Endothelial cell of umbilical vein (primary cell): Measurements from ENCODE around the gene SLC13A1. TPM values are rescaled to one million over a fixed set of nuclear protein-coding genes. Genes with fewer than 3 reads are reported as not detected.

Source experiments
- BruUV-seq: library from RNA; stranded (reverse); fragments of 400-500 nt; replicated peaks from 2 replicates; lab custom pipeline; 2021; lab: Mats Ljungman, UMichigan
- CTCF ChIA-PET: fragments of 300-600, 350-600 bp; sonication (Branson Sonifier 250); formaldehyde crosslinking; loops from one replicate; lab custom pipeline; 2021; ENCODE audit warnings: antibody characterized with exemption, inconsistent platforms; lab: Charles Lee
- POLR2A ChIA-PET: fragments of 300-600, 350-600 bp; sonication (Branson Sonifier 250); formaldehyde crosslinking; loops from one replicate; lab custom pipeline; 2021; ENCODE audit warnings: antibody characterized with exemption, inconsistent platforms; lab: Charles Lee
- DNase-seq: peaks from one replicate; pipeline ENCODE4 v3.0.0-alpha.2; 2011; ENCODE audit warnings: low read depth, low spot score
- FAIRE-seq: peaks from 2 replicates; lab custom pipeline; 2011; peaks lifted over from hg19 to GRCh38; lab: Jason Lieb, UNC
- H2AFZ ChIP-seq: 2 replicates; pipeline ENCODE4 v1.6.0; 2012; ENCODE audit warnings: low read depth, low read length, control low read depth, inconsistent platforms
- H3K27ac ChIP-seq: 2 replicates; pipeline ENCODE4 v1.5.1; 2011; ENCODE audit warnings: low read depth, mild to moderate bottlenecking, control low read depth, low read length, moderate library complexity; ENCODE audit not compliant: insufficient read depth
- H3K27me3 ChIP-seq, 2 experiments: 2 replicates each; pipeline versions ENCODE4 v1.6.0 to v1.6.1; 2011; ENCODE audit warnings: low read length in 2 of 2, mixed read lengths in 1 of 2; ENCODE audit not compliant: control insufficient read depth in 2 of 2, insufficient read depth in 2 of 2
- H3K36me3 ChIP-seq, 2 experiments: 2 replicates in 1 of 2; 3 replicates in 1 of 2; pipeline ENCODE4 v1.5.1; 2011; ENCODE audit warnings: low read length in 2 of 2, mild to moderate bottlenecking in 1 of 2, moderate library complexity in 1 of 2; ENCODE audit not compliant: control insufficient read depth in 2 of 2, insufficient read depth in 2 of 2; ENCODE audit errors: extremely low read depth in 1 of 2
- H3K4me1 ChIP-seq: 3 replicates; pipeline ENCODE4 v1.5.1; 2011; ENCODE audit warnings: mild to moderate bottlenecking, low read length; ENCODE audit not compliant: control insufficient read depth, insufficient read depth; ENCODE audit errors: extremely low read depth
- H3K4me2 ChIP-seq: 2 replicates; pipeline ENCODE4 v1.6.1; 2011; ENCODE audit warnings: low read length, control low read depth, mixed read lengths; ENCODE audit not compliant: insufficient read depth
- H3K4me3 ChIP-seq, 3 experiments: fragments of 200-600 bp in 1 of 3; sonication (generic), shearing (Covaris generic) in 1 of 3; replicated peaks in 1 of 3; 2 replicates each; pipeline ENCODE4 v1.5.1; 2011 to 2016; ENCODE audit warnings: control low read depth in 3 of 3, low read length in 3 of 3, mild to moderate bottlenecking in 2 of 3, inconsistent platforms in 1 of 3, low read depth in 1 of 3, moderate library complexity in 1 of 3; ENCODE audit not compliant: insufficient read depth in 1 of 3
- H3K79me2 ChIP-seq: 2 replicates; pipeline ENCODE4 v1.6.0; 2012; ENCODE audit warnings: low read length, inconsistent platforms; ENCODE audit not compliant: control insufficient read depth, insufficient read depth
- H3K9ac ChIP-seq: replicated peaks from 2 replicates; pipeline ENCODE3; 2011; ENCODE audit warnings: low read length, control low read depth; ENCODE audit not compliant: insufficient read depth; ENCODE audit errors: extremely low read depth
- H3K9me1 ChIP-seq: replicated peaks from 3 replicates; pipeline ENCODE4 v1.6.0; 2011; ENCODE audit warnings: mild to moderate bottlenecking, low read length; ENCODE audit not compliant: control insufficient read depth, insufficient read depth; ENCODE audit errors: extremely low read depth
- H3K9me3 ChIP-seq: replicated peaks from 2 replicates; pipeline ENCODE4 v1.5.1; 2012; ENCODE audit warnings: low read length, inconsistent platforms; ENCODE audit not compliant: control insufficient read depth, insufficient read depth
- H4K20me1 ChIP-seq: replicated peaks from 2 replicates; pipeline ENCODE3; 2011; ENCODE audit warnings: mild to moderate bottlenecking, low read length; ENCODE audit not compliant: control insufficient read depth, insufficient read depth; ENCODE audit errors: extremely low read depth
- CTCF ChIP-seq, 2 donors: IDR thresholded peaks; 1 replicate in 1 of 2; 2 replicates in 1 of 2; pipeline ENCODE4 v1.5.1; 2011; ENCODE audit warnings: low read length in 2 of 2, mild to moderate bottlenecking in 2 of 2, moderate library complexity in 2 of 2, control low read depth in 1 of 2, inconsistent platforms in 1 of 2, low read depth in 1 of 2; ENCODE audit not compliant: insufficient read depth in 1 of 2; ENCODE audit errors: extremely low read depth in 1 of 2
- EZH2 ChIP-seq: IDR thresholded peaks from 2 replicates; pipeline ENCODE4 v1.6.1; 2012; ENCODE audit warnings: borderline replicate concordance, low read depth, mild to moderate bottlenecking, moderate library complexity, low read length, inconsistent platforms; ENCODE audit not compliant: severe bottlenecking
- FOS ChIP-seq: IDR thresholded peaks from 2 replicates; pipeline ENCODE4 v1.6.1; 2011; ENCODE audit warnings: mild to moderate bottlenecking, low read length, moderate library complexity, borderline replicate concordance; ENCODE audit not compliant: insufficient read depth
- GATA2 ChIP-seq: IDR thresholded peaks from 2 replicates; pipeline ENCODE4 v1.7.0; 2011; ENCODE audit warnings: low read depth, mild to moderate bottlenecking, moderate library complexity, mixed read lengths, low read length; ENCODE audit not compliant: insufficient read length, insufficient read depth
- JUN ChIP-seq: IDR thresholded peaks from 2 replicates; pipeline ENCODE4 v1.6.1; 2011; ENCODE audit warnings: borderline replicate concordance, low read depth; ENCODE audit not compliant: insufficient read length, insufficient read depth
- MAX ChIP-seq: IDR thresholded peaks from 2 replicates; pipeline ENCODE4 v1.6.1; 2011; ENCODE audit not compliant: insufficient read depth, insufficient read length
- MYC ChIP-seq: IDR thresholded peaks from one replicate; pipeline ENCODE4 v1.6.1; 2011; ENCODE audit warnings: mild to moderate bottlenecking, low read depth, low read length
- POLR2A ChIP-seq: IDR thresholded peaks from 2 replicates; pipeline ENCODE4 v1.6.1; 2012; ENCODE audit warnings: low read depth, mild to moderate bottlenecking, control low read depth, low read length
- POLR2AphosphoS5 ChIP-seq: IDR thresholded peaks from 2 replicates; pipeline ENCODE4 v1.6.1; 2012; ENCODE audit warnings: low read depth, mild to moderate bottlenecking, control low read depth, low read length, moderate library complexity; ENCODE audit not compliant: insufficient read depth
- dilution Hi-C: fragments of 300-500 bp; cut with MboI; formaldehyde crosslinking; loops from one replicate; pipeline ENCODE4 v1.15.0; 2019; ENCODE audit warnings: low sequenced_read_pairs; ENCODE audit not compliant: extremely low pct_ligation_motif_present
- intact Hi-C: fragments of 100-400 bp; cut with micrococcal nuclease; formaldehyde crosslinking; loops from one replicate; pipeline ENCODE4 v1.10.0; 2022
- polyA plus RNA-seq, 4 experiments: library from polyadenylated mRNA; depleted of rRNA in 3 of 4; stranded (reverse) in 3 of 4; unstranded in 1 of 4; fragments of >200 nt; gene quantifications; 2 replicates each; pipeline versions ENCODE4 v1.2.1 to v1.2.3, GENCODE V29; 2011 to 2012; ENCODE audit warnings: missing spikeins in 1 of 4
- total RNA-seq: library from RNA; stranded (reverse); gene quantifications from 2 replicates; pipeline ENCODE4 v1.2.3, GENCODE V29; 2021

Gene SLC13A1
- total and polyA plus RNA-seq, 2 donors (not counting 3 experiments of a cell fraction or from before 2014, with no cell fraction given) = not detected

- no peaks in the 10 kb centered on the region for H3K36me3 ChIP-seq
- intact Hi-C loops = loop anchor here (1.0 to 10.0 kb wide), 6 partner anchors 258 to 1140 kb away; partner anchors contain the start of gene CADPS2
- TF ChIP-seq GATA2 = no peak
- TF ChIP-seq CTCF (IDR thresholded peaks at IDR 0.05; ENCODE audit: extremely low read depth in 1 of 2, insufficient read depth in 1 of 2, low read depth in 1 of 2, low read length in 2 of 2) = peak; percentile 65 to 67
- peak; percentile 61 for TF ChIP-seq JUN
Observed at GRCh38 chr7:123154231-123154860, 45.4 kb downstream of the SLC13A1 start.

GRCh38 chr7:123151443-123151842, 48.3 kb downstream of the SLC13A1 start:
- H3K36me3 ChIP-seq = no peaks in the 10 kb centered on the region
- no TSS peak for BruUV-seq
- FAIRE-seq (no peak), DNase-seq (no peak)
- no peaks in the 10 kb centered on the region for H3K9me3 ChIP-seq
- no peaks in the 10 kb centered on the region for H4K20me1 ChIP-seq
- POLR2A ChIA-PET = no interaction called here
- H3K27ac ChIP-seq = no peak overlapping the region
- intact Hi-C loops = loop anchor here (5.0 to 10.0 kb wide), 2 partner anchors 934 to 1137 kb away; no protein-coding TSS in a partner anchor
- H3K27me3 ChIP-seq = no peaks in the 10 kb centered on the region
- TF ChIP-seq FOS (no peak), JUN (no peak), GATA2 (no peak), MYC (no peak), POLR2A (no peak), EZH2 (no peak), POLR2AphosphoS5 (no peak), CTCF (IDR thresholded peaks at IDR 0.05; ENCODE audit: extremely low read depth in 1 of 2, insufficient read depth in 1 of 2, low read depth in 1 of 2, low read length in 2 of 2) (no peak), MAX (no peak)
- CTCF ChIA-PET = interaction anchor here (0.8 to 0.9 kb wide), 2 partner anchors 348 to 601 kb away, joined by 3 read pairs; no protein-coding TSS in a partner anchor
- H3K9me1 ChIP-seq = no peaks in the 10 kb centered on the region
- H3K4me1 ChIP-seq = no peaks in the 10 kb centered on the region
- H3K4me3 ChIP-seq = no peak overlapping the region
- H3K4me2 ChIP-seq = no peak overlapping the region
- no peaks in the 10 kb centered on the region for H3K79me2 ChIP-seq
- dilution Hi-C loops = no loop called here
- H2AFZ ChIP-seq = no peak overlapping the region
- no peak overlapping the region for H3K9ac ChIP-seq

More at GRCh38 chr7:123154231-123154860, 45.4 kb downstream of the SLC13A1 start:
- no peak overlapping the region for H3K27ac ChIP-seq
- no peaks in the 10 kb centered on the region for H3K9me1 ChIP-seq
- FAIRE-seq = peak; percentile 86
- DNase-seq = peak; percentile 86
- ChIA-PET CTCF (interaction anchor here (0.6 to 4.2 kb wide), 38 partner anchors 9 to 935 kb away, joined by 3 to 52 read pairs (median 4); partner anchors contain the start of gene CADPS2), POLR2A (no interaction called here)
- no peak overlapping the region for H3K4me3 ChIP-seq
- no peaks in the 10 kb centered on the region for H3K79me2 ChIP-seq
- no peaks in the 10 kb centered on the region for H3K27me3 ChIP-seq
- H3K9ac ChIP-seq = no peak overlapping the region
- H3K9me3 ChIP-seq = no peaks in the 10 kb centered on the region
- BruUV-seq = no TSS peak
- H4K20me1 ChIP-seq = no peaks in the 10 kb centered on the region
- H2AFZ ChIP-seq = no peak overlapping the region
- dilution Hi-C loops = no loop called here
- no peaks in the 10 kb centered on the region for H3K4me1 ChIP-seq
- H3K4me2 ChIP-seq = no peak overlapping the region
